Measurements from ENCODE around the gene FGD2. TPM values are rescaled to one million over a fixed set of nuclear protein-coding genes. Genes with fewer than 3 reads are reported as not detected.
"Not testable (repeated sequence)": the region's sequence is repeated elsewhere in the genome, so short reads cannot be mapped to it uniquely, and the experiment has no call there.

The FGD2 gene
- polyA plus RNA-seq, 4 donors = 1.1 to 11.6 (median 7.3) TPM

DNA sequence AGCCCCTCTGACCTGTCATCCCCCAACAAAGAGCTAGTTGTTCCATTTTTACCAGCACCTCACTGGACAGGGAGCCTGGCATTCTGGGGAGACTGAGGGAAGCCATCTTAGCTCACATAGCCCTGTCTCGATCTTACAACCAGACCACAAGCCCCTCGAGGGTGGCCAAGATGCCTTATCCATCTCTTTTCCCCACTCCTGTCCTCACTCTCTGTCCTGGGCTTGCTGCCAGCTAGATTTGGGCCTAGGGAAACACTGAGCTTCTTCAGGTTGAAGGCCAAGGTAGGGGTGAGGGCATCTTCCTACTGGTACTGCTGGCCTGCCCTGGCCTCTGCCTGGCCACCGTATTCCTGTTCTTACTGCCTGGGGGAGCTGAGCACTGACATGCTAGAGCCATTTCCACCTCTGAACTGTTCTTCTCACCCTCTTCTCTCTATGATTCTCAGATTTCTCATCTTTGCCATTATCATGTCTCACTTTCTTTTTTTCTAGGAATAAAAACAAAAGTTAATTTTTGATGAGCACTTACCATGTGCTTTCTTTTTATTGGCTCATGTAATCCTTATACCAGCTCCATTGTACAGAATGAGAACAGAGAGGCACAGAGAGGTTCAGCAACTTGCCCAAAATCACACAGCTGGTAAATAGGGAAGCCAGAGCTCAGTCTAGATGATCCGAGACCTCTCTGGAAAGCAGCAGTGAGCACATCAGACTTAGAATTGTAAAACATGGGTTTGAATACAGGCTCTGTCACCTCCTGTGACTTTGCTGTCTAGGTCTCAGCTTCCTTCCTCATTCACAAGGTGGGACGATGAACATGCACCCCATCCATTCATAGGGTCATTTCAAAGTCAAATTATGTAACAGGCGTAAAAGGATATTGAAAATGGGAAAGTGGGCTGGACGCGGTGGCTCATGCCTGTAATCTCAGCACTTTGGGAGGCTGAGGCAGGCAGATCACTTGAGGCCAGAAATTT lies 28.7 kb downstream of the FGD2 start:
- no peak overlapping the region for H3K4me3 ChIP-seq (ENCODE audit: low read depth in 1 of 3, low read length in 3 of 3)
- H3K36me3 ChIP-seq (ENCODE audit: control insufficient read depth in 3 of 3, insufficient read depth in 2 of 3, low read depth in 1 of 3, low read length in 3 of 3) = no peaks in the 10 kb centered on the region
- H3K27ac ChIP-seq (ENCODE audit: low read depth in 1 of 3, low read length in 2 of 3) = no peak overlapping the region
- no peaks in the 10 kb centered on the region for H3K27me3 ChIP-seq (ENCODE audit: control insufficient read depth in 3 of 3, insufficient read depth in 3 of 3, low read length in 3 of 3)
- peaks cover 0 to 3% (median 0%) of the 10 kb centered on the region in 3 donors for H3K4me1 ChIP-seq (ENCODE audit: control insufficient read depth in 3 of 3, insufficient read depth in 2 of 3, low read depth in 1 of 3, low read length in 2 of 3)
- H3K9me3 ChIP-seq (ENCODE audit: control insufficient read depth in 2 of 2, insufficient read depth in 1 of 2, low read depth in 1 of 2, low read length in 1 of 2) = no peaks in the 10 kb centered on the region
- DNase-seq = no peak
- WGBS, 3 donors = 76 to 81% (median 78%) methylated on average over 8 of the region's 8 CpGs
- FAIRE-seq = no peak

DNA sequence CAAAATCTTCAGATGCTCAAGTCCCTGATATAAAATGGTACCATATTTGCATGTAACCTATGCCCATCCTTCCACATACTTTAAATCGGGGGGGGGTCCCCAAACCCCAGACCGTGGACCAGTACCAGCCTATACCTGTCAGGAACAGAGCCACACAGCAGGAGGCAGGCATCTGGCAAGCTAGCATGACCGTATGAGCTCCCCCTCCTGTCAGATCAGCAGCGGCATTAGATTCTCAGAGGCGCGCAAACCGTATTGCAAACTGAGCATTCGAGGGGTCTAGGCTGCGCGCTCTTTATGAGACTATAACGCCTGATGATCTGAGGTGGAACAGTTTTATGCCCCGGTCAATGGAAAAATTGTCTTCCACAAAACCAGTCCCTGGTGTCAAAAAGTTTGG lies 30.7 kb downstream of the FGD2 start:
- FAIRE-seq = no peak
- Histone ChIP-seq H3K36me3 (ENCODE audit: control insufficient read depth in 3 of 3, insufficient read depth in 2 of 3, low read depth in 1 of 3, low read length in 3 of 3) (no peaks in the 10 kb centered on the region), H3K9me3 (ENCODE audit: control insufficient read depth in 2 of 2, insufficient read depth in 1 of 2, low read depth in 1 of 2, low read length in 1 of 2) (no peaks in the 10 kb centered on the region), H3K4me3 (ENCODE audit: low read depth in 1 of 3, low read length in 3 of 3) (no peak overlapping the region), H3K27ac (ENCODE audit: low read depth in 1 of 3, low read length in 2 of 3) (no peak overlapping the region), H3K4me1 (ENCODE audit: control insufficient read depth in 3 of 3, insufficient read depth in 2 of 3, low read depth in 1 of 3, low read length in 2 of 3) (peaks cover 0 to 3% (median 2%) of the 10 kb centered on the region in 3 donors), H3K27me3 (ENCODE audit: control insufficient read depth in 3 of 3, insufficient read depth in 3 of 3, low read length in 3 of 3) (no peaks in the 10 kb centered on the region)
- 72 to 76% (median 75%) methylated on average over 12 of the region's 12 CpGs for WGBS, 3 donors
- no peak for DNase-seq

- no peaks in the 10 kb centered on the region for H3K9me3 ChIP-seq (ENCODE audit: control insufficient read depth in 2 of 2, insufficient read depth in 1 of 2, low read depth in 1 of 2, low read length in 1 of 2)
- H3K4me1 ChIP-seq (ENCODE audit: control insufficient read depth in 3 of 3, insufficient read depth in 2 of 3, low read depth in 1 of 3, low read length in 2 of 3) = peaks cover 0 to 3% (median 2%) of the 10 kb centered on the region in 3 donors
- H3K36me3 ChIP-seq (ENCODE audit: control insufficient read depth in 3 of 3, insufficient read depth in 2 of 3, low read depth in 1 of 3, low read length in 3 of 3) = no peaks in the 10 kb centered on the region
- H3K27ac ChIP-seq (ENCODE audit: low read depth in 1 of 3, low read length in 2 of 3) = no peak overlapping the region
- FAIRE-seq (no peak), DNase-seq (no peak)
- 13 to 52% (median 32%) methylated on average over 13 of the region's 13 CpGs for WGBS, 3 donors
- no peaks in the 10 kb centered on the region for H3K27me3 ChIP-seq (ENCODE audit: control insufficient read depth in 3 of 3, insufficient read depth in 3 of 3, low read length in 3 of 3)
- no peak overlapping the region for H3K4me3 ChIP-seq (ENCODE audit: low read depth in 1 of 3, low read length in 3 of 3)
Measured at GRCh38 chr6:37038292-37039198, 33.1 kb downstream of the FGD2 start.

- no peak for FAIRE-seq
- peaks cover 0 to 3% (median 2%) of the 10 kb centered on the region in 3 donors for H3K4me1 ChIP-seq (ENCODE audit: control insufficient read depth in 3 of 3, insufficient read depth in 2 of 3, low read depth in 1 of 3, low read length in 2 of 3)
- no peaks in the 10 kb centered on the region for H3K27me3 ChIP-seq (ENCODE audit: control insufficient read depth in 3 of 3, insufficient read depth in 3 of 3, low read length in 3 of 3)
- no peak overlapping the region for H3K4me3 ChIP-seq (ENCODE audit: low read depth in 1 of 3, low read length in 3 of 3)
- H3K36me3 ChIP-seq (ENCODE audit: control insufficient read depth in 3 of 3, insufficient read depth in 2 of 3, low read depth in 1 of 3, low read length in 3 of 3) = no peaks in the 10 kb centered on the region
- H3K27ac ChIP-seq (ENCODE audit: low read depth in 1 of 3, low read length in 2 of 3) = no peak overlapping the region
- DNase-seq = no peak
- no peaks in the 10 kb centered on the region for H3K9me3 ChIP-seq (ENCODE audit: control insufficient read depth in 2 of 2, insufficient read depth in 1 of 2, low read depth in 1 of 2, low read length in 1 of 2)
- WGBS, 3 donors = 78 to 93% (median 84%) methylated on average over 4 of the region's 4 CpGs
Measured at GRCh38 chr6:37039958-37040357, 34.5 kb downstream of the FGD2 start.

DNA sequence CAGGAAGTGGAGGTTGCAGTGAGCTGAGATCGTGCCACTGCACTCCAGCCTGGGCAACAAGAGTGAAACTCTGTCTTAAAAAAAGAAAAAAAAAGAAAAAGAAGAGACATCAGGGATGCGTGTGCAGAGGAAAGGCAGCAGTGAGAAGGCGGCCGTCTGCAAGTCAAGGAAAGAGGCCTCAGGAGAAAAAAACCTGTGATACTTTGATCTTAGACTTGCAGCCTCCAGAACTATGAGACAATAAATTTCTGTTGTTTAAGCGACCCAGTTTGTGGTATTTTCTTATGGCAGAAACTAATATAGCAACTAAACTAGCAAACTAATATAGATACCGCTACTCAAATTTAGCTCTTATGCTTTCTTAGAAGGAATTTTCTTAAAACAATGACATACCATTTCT lies 36.1 kb downstream of the FGD2 start:
- WGBS, 3 donors = 74 to 84% (median 81%) methylated on average over 6 of the region's 6 CpGs
- FAIRE-seq = no peak
- no peak for DNase-seq

DNA sequence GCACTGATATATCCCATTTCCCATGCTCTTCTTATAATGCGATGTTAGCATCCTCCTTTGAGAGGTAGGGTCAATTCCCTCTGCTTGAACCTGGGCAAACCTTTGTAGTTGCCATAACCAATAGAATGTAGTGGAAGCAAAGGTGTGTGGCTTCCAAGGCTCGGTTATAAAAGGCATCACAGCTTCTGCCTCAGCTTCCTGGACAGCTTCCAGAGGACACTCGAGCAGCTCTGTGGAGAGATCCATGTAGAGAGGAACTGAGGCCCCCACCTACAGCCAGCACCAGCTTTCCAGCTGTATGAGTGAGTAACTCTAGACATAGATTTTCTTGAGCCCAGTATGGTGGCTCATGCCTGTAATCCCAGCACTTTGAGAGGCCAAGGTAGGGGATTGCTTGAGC lies 36.7 kb downstream of the FGD2 start:
- Histone ChIP-seq H3K36me3 (ENCODE audit: control insufficient read depth in 3 of 3, insufficient read depth in 2 of 3, low read depth in 1 of 3, low read length in 3 of 3) (no peaks in the 10 kb centered on the region), H3K9me3 (ENCODE audit: control insufficient read depth in 2 of 2, insufficient read depth in 1 of 2, low read depth in 1 of 2, low read length in 1 of 2) (peaks cover 0 to 3% of the 10 kb centered on the region in 2 donors), H3K4me1 (ENCODE audit: control insufficient read depth in 3 of 3, insufficient read depth in 2 of 3, low read depth in 1 of 3, low read length in 2 of 3) (peaks cover 0 to 3% (median 2%) of the 10 kb centered on the region in 3 donors), H3K27me3 (ENCODE audit: control insufficient read depth in 3 of 3, insufficient read depth in 3 of 3, low read length in 3 of 3) (no peaks in the 10 kb centered on the region), H3K4me3 (ENCODE audit: low read depth in 1 of 3, low read length in 3 of 3) (no peak overlapping the region), H3K27ac (ENCODE audit: low read depth in 1 of 3, low read length in 2 of 3) (no peak overlapping the region)
- no peak for DNase-seq
- WGBS, 3 donors = 50 to 70% (median 52%) methylated on average over 3 of the region's 3 CpGs
- FAIRE-seq = no peak

More for the DNA sequence above, 36.1 kb downstream of the FGD2 start:
- Histone ChIP-seq H3K36me3 (ENCODE audit: control insufficient read depth in 3 of 3, insufficient read depth in 2 of 3, low read depth in 1 of 3, low read length in 3 of 3) (no peaks in the 10 kb centered on the region), H3K4me1 (ENCODE audit: control insufficient read depth in 3 of 3, insufficient read depth in 2 of 3, low read depth in 1 of 3, low read length in 2 of 3) (peaks cover 0 to 3% (median 2%) of the 10 kb centered on the region in 3 donors), H3K27me3 (ENCODE audit: control insufficient read depth in 3 of 3, insufficient read depth in 3 of 3, low read length in 3 of 3) (no peaks in the 10 kb centered on the region), H3K4me3 (ENCODE audit: low read depth in 1 of 3, low read length in 3 of 3) (no peak overlapping the region), H3K9me3 (ENCODE audit: control insufficient read depth in 2 of 2, insufficient read depth in 1 of 2, low read depth in 1 of 2, low read length in 1 of 2) (peaks cover 0 to 3% of the 10 kb centered on the region in 2 donors), H3K27ac (ENCODE audit: low read depth in 1 of 3, low read length in 2 of 3) (no peak overlapping the region)

- not testable (repeated sequence) for H3K27me3 ChIP-seq (ENCODE audit: control insufficient read depth in 3 of 3, insufficient read depth in 3 of 3, low read length in 3 of 3); FAIRE-seq; H3K4me1 ChIP-seq (ENCODE audit: control insufficient read depth in 3 of 3, insufficient read depth in 2 of 3, low read depth in 1 of 3, low read length in 2 of 3); H3K27ac ChIP-seq (ENCODE audit: low read depth in 1 of 3, low read length in 2 of 3); H3K4me3 ChIP-seq (ENCODE audit: low read depth in 1 of 3, low read length in 3 of 3); H3K9me3 ChIP-seq (ENCODE audit: control insufficient read depth in 2 of 2, insufficient read depth in 1 of 2, low read depth in 1 of 2, low read length in 1 of 2); H3K36me3 ChIP-seq (ENCODE audit: control insufficient read depth in 3 of 3, insufficient read depth in 2 of 3, low read depth in 1 of 3, low read length in 3 of 3); DNase-seq
- WGBS, 3 donors = 87 to 96% (median 88%) methylated on average over 3 of the region's 3 CpGs
Measured at GRCh38 chr6:37043091-37043490, 37.6 kb downstream of the FGD2 start.

GRCh38 chr6:37047346-37047688 lies 41.9 kb downstream of the FGD2 start:
- 89 to 90% (median 89%) methylated on average over 5 of the region's 5 CpGs for WGBS, 3 donors
- H3K27ac ChIP-seq (ENCODE audit: low read depth in 1 of 3, low read length in 2 of 3) = no peak overlapping the region
- H3K36me3 ChIP-seq (ENCODE audit: control insufficient read depth in 3 of 3, insufficient read depth in 2 of 3, low read depth in 1 of 3, low read length in 3 of 3) = no peaks in the 10 kb centered on the region
- FAIRE-seq = no peak
- H3K9me3 ChIP-seq (ENCODE audit: control insufficient read depth in 2 of 2, insufficient read depth in 1 of 2, low read depth in 1 of 2, low read length in 1 of 2) = peaks cover 0 to 3% of the 10 kb centered on the region in 2 donors
- H3K4me3 ChIP-seq (ENCODE audit: low read depth in 1 of 3, low read length in 3 of 3) = no peak overlapping the region
- H3K4me1 ChIP-seq (ENCODE audit: control insufficient read depth in 3 of 3, insufficient read depth in 2 of 3, low read depth in 1 of 3, low read length in 2 of 3) = peaks cover 0 to 16% (median 6%) of the 10 kb centered on the region in 3 donors
- H3K27me3 ChIP-seq (ENCODE audit: control insufficient read depth in 3 of 3, insufficient read depth in 3 of 3, low read length in 3 of 3) = no peaks in the 10 kb centered on the region
- no peak for DNase-seq
